Subcutaneous adipose tissue (tissue), 4 donors: ENCODE data around the gene METTL26. TPM values are rescaled to one million over a fixed set of nuclear protein-coding genes. Genes with fewer than 3 reads are reported as not detected.

ENCODE experiments used
- CTCF ChIP-seq: fragments of 450-650 bp; IDR thresholded peaks from one replicate; pipeline ENCODE4 v1.5.1; 2016; ENCODE audit warnings: low read depth, mild to moderate bottlenecking, control low read depth, antibody characterized with exemption, moderate library complexity
- total RNA-seq, 4 donors: library from RNA; depleted of rRNA; stranded (reverse); fragments of >200 nt; gene quantifications; one replicate each; pipeline ENCODE4 v1.1.0, GENCODE V29; 2016

METTL26 gene
- total RNA-seq, 4 donors from 2014 or later: 72.2 to 199 (median 117) TPM

GRCh38 chr16:680967-681745, 45.1 kb upstream of the METTL26 start:
- TF ChIP-seq CTCF: no peak

- no peak for TF ChIP-seq CTCF
These were observed 44.5 kb upstream of the METTL26 start for GRCh38 chr16:680625-680945.

GRCh38 chr16:679814-680624, 43.9 kb upstream of the METTL26 start, which contains the start of gene STUB1:
Gene STUB1 (plus strand): TSS chr16:680410. CDS start chr16:680526, 116 bp downstream.
- no peak for TF ChIP-seq CTCF

- no peak for TF ChIP-seq CTCF
These were observed 43.0 kb upstream of the METTL26 start for GRCh38 chr16:678858-679813.

- TF ChIP-seq CTCF: no peak
These were observed 42.2 kb upstream of the METTL26 start for GRCh38 chr16:678209-678857.

- no peak for TF ChIP-seq CTCF
These were observed 41.4 kb upstream of the METTL26 start for GRCh38 chr16:677316-678190.
